ENCODE results near the gene EFNA5. TPM values are rescaled to one million over a fixed set of nuclear protein-coding genes. Genes with fewer than 3 reads are reported as not detected.

Gene EFNA5
- total RNA-seq, 1 donor from 2014 or later: 12.0 TPM

DNA sequence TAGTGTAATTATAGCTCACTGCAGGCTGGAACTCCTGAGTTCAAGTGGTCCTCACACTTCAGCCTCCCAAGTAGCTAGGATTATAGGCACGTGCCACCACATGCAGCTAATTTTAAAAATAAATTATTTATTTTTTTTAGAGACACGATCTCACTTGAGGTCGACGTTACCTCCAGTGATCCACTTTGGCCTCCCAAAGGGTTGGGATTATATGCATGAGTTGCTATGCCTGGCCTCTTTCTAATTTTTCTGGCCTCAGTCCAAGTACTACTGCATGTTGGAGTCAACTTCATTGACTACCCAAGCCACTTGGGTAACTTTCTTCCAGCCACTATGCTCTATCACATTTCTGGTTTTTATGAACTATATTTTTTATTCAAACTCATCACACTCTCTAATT, 148.3 kb downstream of the EFNA5 start:
- H3K27ac Mint-ChIP-seq: no peak overlapping the region
- no peaks in the 10 kb centered on the region for H3K9me3 Mint-ChIP-seq (ENCODE audit: low read depth)
- no peaks in the 10 kb centered on the region for H3K27me3 Mint-ChIP-seq
- no peaks in the 10 kb centered on the region for H3K36me3 Mint-ChIP-seq (ENCODE audit: insufficient read depth)
- no peak overlapping the region for H3K4me3 Mint-ChIP-seq (ENCODE audit: low read depth)
- DNase-seq (ENCODE audit: low spot score, unreplicated experiment): no peak
- H3K4me1 Mint-ChIP-seq (ENCODE audit: low read depth): peaks cover 33% of the 10 kb centered on the region
- TF ChIP-seq, protein P1, sequence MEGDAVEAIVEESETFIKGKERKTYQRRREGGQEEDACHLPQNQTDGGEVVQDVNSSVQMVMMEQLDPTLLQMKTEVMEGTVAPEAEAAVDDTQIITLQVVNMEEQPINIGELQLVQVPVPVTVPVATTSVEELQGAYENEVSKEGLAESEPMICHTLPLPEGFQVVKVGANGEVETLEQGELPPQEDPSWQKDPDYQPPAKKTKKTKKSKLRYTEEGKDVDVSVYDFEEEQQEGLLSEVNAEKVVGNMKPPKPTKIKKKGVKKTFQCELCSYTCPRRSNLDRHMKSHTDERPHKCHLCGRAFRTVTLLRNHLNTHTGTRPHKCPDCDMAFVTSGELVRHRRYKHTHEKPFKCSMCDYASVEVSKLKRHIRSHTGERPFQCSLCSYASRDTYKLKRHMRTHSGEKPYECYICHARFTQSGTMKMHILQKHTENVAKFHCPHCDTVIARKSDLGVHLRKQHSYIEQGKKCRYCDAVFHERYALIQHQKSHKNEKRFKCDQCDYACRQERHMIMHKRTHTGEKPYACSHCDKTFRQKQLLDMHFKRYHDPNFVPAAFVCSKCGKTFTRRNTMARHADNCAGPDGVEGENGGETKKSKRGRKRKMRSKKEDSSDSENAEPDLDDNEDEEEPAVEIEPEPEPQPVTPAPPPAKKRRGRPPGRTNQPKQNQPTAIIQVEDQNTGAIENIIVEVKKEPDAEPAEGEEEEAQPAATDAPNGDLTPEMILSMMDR (IDR thresholded peaks at IDR 0.05; ENCODE audit: unreplicated experiment): no peak

DNA sequence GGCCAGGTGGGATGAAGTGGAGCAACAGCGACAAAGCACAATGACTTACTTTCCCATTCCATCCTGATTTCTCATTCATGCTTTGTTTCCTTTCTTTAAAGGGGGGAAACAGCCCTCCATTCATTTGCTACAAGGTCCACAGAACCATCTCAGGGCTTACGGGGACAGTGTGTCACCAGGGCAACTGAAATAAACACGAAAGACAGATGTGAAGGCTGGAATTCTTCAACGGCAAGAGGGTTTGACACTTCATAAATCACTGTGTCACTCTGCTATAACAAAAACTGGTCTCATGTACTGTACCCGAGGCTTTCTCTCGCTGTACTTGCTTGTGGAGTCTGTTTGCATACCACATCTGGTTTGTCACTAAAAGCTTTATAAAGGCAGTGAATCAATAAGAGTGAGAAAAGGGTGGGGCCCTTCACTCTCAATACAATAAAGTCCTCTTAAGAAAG, 150.8 kb downstream of the EFNA5 start:
- H3K27ac Mint-ChIP-seq: peak overlapping the region; percentile 82
- H3K36me3 Mint-ChIP-seq (ENCODE audit: insufficient read depth): no peaks in the 10 kb centered on the region
- peaks cover 31% of the 10 kb centered on the region for H3K4me1 Mint-ChIP-seq (ENCODE audit: low read depth)
- TF ChIP-seq, protein P1 (IDR thresholded peaks at IDR 0.05; ENCODE audit: unreplicated experiment): no peak
- no peak overlapping the region for H3K4me3 Mint-ChIP-seq (ENCODE audit: low read depth)
- no peaks in the 10 kb centered on the region for H3K27me3 Mint-ChIP-seq
- no peak for DNase-seq (ENCODE audit: low spot score, unreplicated experiment)
- no peaks in the 10 kb centered on the region for H3K9me3 Mint-ChIP-seq (ENCODE audit: low read depth)

DNA sequence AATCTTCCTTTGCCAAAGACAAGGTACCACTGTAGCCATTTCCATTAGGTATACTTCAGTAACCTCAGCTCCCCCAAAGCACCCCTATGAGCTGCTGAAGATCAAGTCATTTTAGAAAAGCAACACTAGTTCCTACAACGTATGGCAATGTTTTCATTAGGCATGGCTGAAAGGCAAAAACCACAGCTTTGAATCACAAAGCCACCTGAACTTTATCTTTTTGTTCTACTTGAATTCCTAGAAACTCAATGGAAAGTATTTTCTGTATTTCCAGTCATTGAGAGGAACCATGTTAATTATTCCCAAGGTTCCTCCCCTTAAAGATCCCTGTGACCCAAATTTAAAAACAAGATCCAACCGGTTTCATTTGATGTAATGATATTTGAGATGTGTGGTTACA, 152.1 kb downstream of the EFNA5 start:
- Mint-ChIP-seq H3K4me3 (ENCODE audit: low read depth) (no peak overlapping the region), H3K27ac (no peak overlapping the region)

DNA sequence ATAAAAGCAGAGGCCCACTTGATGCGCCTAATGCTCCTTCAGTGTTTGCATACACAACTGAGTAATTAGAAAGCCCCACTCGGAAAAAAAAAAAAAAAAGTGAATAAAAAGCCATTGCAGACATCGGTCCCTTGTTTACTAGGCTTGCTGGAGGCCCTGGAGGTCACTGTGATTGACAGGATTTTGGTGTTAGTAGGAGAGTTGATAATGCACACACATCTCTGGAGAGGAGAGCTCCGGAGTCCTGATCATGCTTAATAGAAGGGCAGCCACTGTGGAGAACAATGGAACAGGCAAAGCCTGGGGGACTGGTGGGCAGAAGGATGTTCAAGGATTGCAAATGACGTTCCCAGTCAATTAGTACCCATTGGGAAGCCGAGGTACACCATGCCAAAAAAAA, 152.5 kb downstream of the EFNA5 start:
- Mint-ChIP-seq H3K4me3 (ENCODE audit: low read depth) (no peak overlapping the region), H3K36me3 (ENCODE audit: insufficient read depth) (no peaks in the 10 kb centered on the region), H3K4me1 (ENCODE audit: low read depth) (peaks cover 24% of the 10 kb centered on the region), H3K27me3 (no peaks in the 10 kb centered on the region), H3K27ac (no peak overlapping the region), H3K9me3 (ENCODE audit: low read depth) (no peaks in the 10 kb centered on the region)
- TF ChIP-seq, protein P1 (IDR thresholded peaks at IDR 0.05; ENCODE audit: unreplicated experiment): no peak
- DNase-seq (ENCODE audit: low spot score, unreplicated experiment): no peak

More for the DNA sequence above, 152.1 kb downstream of the EFNA5 start:
- TF ChIP-seq, protein P1 (IDR thresholded peaks at IDR 0.05; ENCODE audit: unreplicated experiment): no peak
- Mint-ChIP-seq H3K9me3 (ENCODE audit: low read depth) (no peaks in the 10 kb centered on the region), H3K36me3 (ENCODE audit: insufficient read depth) (no peaks in the 10 kb centered on the region), H3K27me3 (no peaks in the 10 kb centered on the region), H3K4me1 (ENCODE audit: low read depth) (peaks cover 24% of the 10 kb centered on the region)
- DNase-seq (ENCODE audit: low spot score, unreplicated experiment): no peak

DNA sequence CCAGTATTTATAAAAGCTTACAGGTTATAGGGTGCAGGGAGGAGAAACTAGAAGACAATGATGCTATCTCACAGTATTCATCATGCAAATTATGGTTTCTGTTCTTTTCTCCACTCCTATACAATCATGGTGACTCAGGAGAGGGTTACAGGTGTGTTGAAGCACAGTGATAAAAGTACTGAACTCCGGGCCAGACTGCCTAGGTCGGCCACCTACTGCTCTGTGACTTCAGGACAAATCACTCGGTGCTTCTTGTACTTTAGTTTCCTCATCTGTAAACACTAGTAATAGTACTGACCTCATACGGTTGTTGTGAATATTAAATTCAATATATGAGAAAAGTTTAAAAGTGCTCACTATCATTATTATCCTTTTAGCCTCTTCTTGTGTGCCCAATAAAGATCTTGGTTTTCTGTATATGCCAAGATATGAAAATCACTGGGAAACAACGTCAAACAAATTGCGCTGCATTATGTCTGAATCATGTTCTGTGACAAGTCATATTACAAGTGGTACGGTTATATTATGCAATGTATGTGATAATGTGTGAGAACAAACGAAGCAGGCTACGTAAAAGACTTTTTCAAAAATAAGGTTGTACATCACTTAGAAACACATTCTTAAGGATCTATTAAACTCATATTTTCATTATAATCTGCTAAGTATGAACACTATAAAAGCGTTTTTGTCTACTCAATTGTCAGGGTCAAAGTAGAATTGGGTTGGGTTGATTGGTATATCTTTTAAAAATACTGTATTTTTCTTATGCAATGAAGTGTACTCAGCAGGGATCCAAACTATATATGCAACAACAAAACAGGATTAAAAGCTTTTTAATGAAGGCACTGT, 153.3 kb downstream of the EFNA5 start:
- no peaks in the 10 kb centered on the region for H3K36me3 Mint-ChIP-seq (ENCODE audit: insufficient read depth)
- TF ChIP-seq, protein P1 (IDR thresholded peaks at IDR 0.05; ENCODE audit: unreplicated experiment): no peak
- no peak for DNase-seq (ENCODE audit: low spot score, unreplicated experiment)
- no peak overlapping the region for H3K27ac Mint-ChIP-seq
- no peaks in the 10 kb centered on the region for H3K27me3 Mint-ChIP-seq
- no peaks in the 10 kb centered on the region for H3K9me3 Mint-ChIP-seq (ENCODE audit: low read depth)
- H3K4me3 Mint-ChIP-seq (ENCODE audit: low read depth): no peak overlapping the region
- H3K4me1 Mint-ChIP-seq (ENCODE audit: low read depth): peaks cover 22% of the 10 kb centered on the region

Measured in progenitor cell of endocrine pancreas (in vitro differentiated cells).